Gastroesophageal sphincter (tissue), 3 donors: ENCODE data around the gene CNN3.

Experiments used
- POLR2A ChIP-seq, 2 donors: fragments of 450-650 bp; IDR thresholded peaks; one replicate each; pipeline ENCODE4 v1.6.1; 2017; ENCODE audit warnings: antibody characterized with exemption in 2 of 2, mild to moderate bottlenecking in 2 of 2, moderate library complexity in 1 of 2
- POLR2AphosphoS5 ChIP-seq: sonication (generic); formaldehyde crosslinking; IDR thresholded peaks from one replicate; pipeline ENCODE4 v1.6.1; 2017; ENCODE audit warnings: antibody characterized with exemption
- TF ChIP-seq, protein P1 (sequence below), 4 experiments: fragments of 200-600 bp in 2 of 4; fragments of 450-650 bp in 2 of 4; sonication (generic) in 1 of 4; IDR thresholded peaks; one replicate each; pipeline ENCODE4 v1.5.1; 2017 to 2019; ENCODE audit warnings: antibody characterized with exemption in 4 of 4, mild to moderate bottlenecking in 2 of 4, moderate library complexity in 2 of 4

DNA sequence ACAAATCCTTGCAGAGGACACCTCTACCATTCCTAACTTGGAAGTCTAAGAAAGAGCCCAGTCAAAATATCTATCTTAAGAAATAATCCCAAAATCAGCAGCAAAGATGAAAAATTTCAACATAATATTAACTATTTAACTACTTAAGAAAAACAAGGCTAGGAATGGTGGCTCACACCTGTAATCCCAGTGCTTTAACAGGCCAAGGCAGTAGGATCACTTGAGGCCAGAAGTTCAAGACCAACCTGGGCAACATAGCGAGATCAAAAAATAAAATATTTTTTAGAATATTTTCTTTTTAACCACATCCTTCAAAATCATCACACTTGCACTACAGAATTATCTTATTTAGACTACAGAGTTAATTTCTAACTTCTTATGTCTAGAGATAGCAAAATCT is 4.9 kb downstream of the CNN3 start:
- TF ChIP-seq, protein P1, sequence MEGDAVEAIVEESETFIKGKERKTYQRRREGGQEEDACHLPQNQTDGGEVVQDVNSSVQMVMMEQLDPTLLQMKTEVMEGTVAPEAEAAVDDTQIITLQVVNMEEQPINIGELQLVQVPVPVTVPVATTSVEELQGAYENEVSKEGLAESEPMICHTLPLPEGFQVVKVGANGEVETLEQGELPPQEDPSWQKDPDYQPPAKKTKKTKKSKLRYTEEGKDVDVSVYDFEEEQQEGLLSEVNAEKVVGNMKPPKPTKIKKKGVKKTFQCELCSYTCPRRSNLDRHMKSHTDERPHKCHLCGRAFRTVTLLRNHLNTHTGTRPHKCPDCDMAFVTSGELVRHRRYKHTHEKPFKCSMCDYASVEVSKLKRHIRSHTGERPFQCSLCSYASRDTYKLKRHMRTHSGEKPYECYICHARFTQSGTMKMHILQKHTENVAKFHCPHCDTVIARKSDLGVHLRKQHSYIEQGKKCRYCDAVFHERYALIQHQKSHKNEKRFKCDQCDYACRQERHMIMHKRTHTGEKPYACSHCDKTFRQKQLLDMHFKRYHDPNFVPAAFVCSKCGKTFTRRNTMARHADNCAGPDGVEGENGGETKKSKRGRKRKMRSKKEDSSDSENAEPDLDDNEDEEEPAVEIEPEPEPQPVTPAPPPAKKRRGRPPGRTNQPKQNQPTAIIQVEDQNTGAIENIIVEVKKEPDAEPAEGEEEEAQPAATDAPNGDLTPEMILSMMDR (IDR thresholded peaks at IDR 0.05), result no peak
- TF ChIP-seq POLR2AphosphoS5 (no peak), POLR2A (IDR thresholded peaks at IDR 0.05) (no peak)
